HG02885 (cell line): Measurements from ENCODE around the gene TGM5.
"Not testable (repeated sequence)": the region's sequence is repeated elsewhere in the genome, so short reads cannot be mapped to it uniquely, and the experiment has no call there.

Experiments used
- ATAC-seq: cut with Tn5 transposase; IDR thresholded peaks from one replicate; pipeline ENCODE4 v1.9.1; 2021; ENCODE audit warnings: mild to moderate bottlenecking; ENCODE audit not compliant: unreplicated experiment, poor library complexity

TGM5 gene

DNA sequence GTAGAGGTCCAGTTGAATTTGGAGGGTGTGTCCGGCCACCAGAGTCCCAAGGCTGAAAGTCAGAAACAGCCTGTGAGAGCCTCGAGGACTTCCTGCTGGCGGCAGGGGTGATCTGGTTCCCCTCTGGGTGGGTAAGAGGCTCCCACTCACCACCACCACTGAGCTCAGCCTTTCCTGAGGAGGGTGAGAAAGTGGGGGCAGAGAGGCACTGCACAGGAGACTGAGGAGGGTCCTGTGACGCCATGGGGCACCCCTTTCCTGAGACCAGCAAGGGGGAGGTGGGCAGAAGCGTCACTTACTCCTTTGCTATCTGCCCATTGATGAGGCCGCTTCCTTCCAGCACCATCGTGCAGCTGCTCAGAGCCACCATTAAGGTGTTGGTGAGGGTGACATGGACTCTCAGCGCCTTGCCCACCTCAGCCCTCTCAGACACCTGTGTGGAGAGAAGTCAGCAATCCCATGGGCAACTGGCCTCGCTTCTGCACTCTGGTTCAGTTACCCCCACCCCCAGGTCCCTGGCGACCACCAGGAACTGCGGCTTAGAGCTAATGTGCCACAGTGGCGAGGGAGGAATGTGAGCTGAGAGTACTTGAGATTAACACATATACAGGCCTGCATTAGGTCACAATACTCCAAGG is 10.0 kb upstream of the TGM5 start:
- no peak for ATAC-seq

DNA sequence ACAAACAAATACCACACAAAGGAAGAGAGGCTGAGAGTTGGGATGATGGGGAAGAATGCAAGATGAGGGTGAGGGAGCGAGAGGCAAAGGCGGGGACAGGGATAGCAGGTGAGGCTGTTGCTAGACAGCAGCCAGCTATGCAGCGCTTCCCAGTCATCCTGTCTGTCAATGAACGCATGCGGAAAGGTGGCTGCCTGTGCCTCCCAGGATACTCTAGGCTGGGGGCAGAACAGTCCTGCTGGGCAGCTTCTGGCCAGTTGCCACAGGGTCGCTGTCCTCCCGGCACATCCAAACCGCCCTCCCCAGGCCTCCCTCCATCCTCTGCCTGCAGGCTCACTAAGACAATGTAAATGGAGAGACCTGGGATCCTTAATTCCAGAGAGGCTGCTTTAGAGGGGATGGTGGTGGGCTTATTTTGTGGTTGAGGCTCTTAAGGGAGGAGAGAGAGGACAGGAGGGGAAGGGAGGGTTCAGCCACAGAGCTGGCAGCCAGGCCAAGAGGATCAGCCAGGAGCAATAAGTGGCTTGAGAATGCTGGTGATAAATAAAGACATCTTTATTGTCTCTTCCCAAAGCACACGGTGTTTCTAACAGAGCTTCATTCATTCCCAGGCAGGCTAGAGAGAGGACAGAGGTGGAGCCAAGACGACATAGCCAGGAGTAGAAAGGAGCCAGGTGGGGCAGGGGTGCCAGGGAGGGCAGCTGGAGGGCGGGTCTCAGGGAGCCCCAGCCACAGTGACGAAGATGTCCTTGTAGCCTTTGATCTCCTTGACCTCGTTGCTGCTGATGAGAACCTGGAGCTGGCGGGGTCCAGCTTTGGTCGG is 9.2 kb upstream of the TGM5 start:
- no peak for ATAC-seq

DNA sequence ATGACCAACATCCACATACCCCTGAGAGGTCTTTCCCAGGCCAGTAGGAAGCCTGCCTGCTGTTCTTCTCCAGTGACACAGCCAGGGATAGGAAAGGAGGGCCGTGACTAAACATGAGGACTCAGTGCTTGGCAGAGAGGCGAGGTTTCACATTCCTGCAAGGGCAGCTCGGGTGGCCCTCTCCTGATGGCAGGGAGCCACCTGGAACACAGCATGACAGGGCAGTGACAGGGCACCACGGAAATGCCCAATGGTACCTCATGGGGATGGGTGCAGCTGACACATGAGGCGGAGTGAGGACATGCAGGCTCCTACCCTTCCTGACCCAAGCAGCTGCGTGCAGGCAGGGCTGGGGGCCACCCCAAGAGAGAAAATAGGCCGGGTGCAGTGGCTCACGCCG is 7.4 kb upstream of the TGM5 start:
- ATAC-seq: no peak

DNA sequence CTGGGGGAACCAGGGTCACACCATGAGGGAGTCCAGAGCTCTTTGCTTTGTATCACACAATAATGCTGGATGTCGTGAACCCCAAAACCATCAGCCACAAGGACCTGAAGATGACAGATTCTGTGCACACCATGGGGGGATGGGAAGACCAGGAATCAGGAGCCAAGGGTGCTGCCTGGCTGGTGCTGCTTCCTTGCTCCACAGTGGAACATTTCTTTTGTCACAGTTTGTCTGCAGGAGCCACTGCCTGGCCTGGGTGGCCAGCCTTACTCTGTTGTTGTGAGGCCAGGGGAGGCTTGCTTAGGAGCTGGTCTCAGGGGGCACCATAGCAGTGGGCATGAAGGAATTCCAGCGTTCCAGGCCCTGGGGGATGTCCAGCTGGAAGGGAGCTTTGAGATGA is 6.5 kb upstream of the TGM5 start:
- no peak for ATAC-seq

DNA sequence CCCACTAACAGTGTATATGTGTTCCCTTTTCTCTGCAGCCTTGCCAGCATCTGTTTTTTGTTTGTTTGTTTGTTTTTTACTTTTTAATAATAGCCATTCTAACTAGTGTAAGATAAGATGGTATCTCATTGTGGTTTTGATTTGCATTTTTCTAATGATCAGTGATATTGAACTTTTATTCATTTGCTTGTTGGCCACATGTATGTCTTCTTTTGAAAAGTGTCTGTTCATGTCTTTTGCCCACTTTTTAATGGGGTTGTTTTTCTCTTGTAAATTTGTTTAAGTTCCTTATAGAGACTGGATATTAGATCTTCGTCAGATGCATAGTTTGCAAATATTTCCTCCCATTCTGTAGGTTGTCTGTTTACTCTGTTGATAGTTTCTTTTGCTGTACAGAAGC is 5.2 kb upstream of the TGM5 start:
- ATAC-seq: not testable (repeated sequence)

DNA sequence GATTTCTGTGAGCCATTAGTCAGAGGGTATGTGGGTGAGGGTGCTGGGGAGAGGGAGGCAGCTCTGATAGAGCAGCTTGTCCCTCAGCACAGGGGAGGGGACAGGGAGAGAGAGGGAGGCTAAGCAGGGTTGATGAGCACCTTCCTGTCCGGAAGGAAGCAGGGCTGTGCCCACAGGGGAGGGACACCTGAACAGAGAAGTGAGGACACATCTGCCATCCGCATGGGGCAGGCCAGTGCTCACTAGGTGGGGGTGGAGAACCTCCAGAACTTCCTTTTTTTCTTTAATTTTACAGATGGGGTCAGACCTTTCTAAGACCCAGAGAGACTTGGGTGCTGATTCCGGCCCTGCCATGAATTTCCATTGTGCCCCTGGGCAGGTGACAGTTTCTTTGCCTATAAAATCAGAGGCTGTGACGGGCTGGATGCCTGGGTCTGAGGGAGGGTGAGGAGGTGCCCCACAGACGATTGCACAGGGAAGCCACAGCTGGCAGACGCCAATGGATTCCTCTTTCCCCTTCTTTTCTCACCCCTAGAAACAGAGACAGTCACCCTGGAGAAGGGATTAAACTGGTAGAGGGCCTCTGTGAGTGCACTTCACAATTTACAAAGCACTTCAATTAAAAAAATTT is 4.1 kb upstream of the TGM5 start:
- no peak for ATAC-seq

DNA sequence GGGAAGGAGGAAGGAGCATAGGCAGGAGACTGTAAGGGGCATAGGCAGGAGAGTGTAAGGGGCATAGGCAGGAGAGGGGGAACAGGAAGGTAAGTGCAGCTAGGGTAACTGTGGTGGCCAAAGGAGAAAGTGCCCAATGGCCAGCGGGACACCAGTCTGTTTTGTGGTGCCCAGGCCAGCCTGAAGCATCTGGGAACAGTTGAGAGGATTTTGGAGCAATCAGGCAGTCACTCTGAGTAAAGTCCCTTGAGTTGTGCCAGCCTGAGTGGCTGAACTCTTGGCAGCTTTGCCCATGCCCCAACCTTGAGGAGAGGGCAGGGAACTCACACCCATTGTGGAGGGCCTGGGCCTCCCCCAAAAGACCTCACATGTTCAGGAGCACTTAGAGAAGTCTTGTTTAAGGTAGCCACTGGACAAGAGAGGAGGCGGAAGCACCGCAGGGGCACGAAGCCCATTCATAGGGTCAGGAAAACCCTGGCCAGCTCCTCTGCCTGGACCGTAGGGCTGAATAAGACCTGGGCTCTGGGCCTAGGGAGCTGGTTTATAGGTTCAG is 3.5 kb upstream of the TGM5 start:
- no peak for ATAC-seq

DNA sequence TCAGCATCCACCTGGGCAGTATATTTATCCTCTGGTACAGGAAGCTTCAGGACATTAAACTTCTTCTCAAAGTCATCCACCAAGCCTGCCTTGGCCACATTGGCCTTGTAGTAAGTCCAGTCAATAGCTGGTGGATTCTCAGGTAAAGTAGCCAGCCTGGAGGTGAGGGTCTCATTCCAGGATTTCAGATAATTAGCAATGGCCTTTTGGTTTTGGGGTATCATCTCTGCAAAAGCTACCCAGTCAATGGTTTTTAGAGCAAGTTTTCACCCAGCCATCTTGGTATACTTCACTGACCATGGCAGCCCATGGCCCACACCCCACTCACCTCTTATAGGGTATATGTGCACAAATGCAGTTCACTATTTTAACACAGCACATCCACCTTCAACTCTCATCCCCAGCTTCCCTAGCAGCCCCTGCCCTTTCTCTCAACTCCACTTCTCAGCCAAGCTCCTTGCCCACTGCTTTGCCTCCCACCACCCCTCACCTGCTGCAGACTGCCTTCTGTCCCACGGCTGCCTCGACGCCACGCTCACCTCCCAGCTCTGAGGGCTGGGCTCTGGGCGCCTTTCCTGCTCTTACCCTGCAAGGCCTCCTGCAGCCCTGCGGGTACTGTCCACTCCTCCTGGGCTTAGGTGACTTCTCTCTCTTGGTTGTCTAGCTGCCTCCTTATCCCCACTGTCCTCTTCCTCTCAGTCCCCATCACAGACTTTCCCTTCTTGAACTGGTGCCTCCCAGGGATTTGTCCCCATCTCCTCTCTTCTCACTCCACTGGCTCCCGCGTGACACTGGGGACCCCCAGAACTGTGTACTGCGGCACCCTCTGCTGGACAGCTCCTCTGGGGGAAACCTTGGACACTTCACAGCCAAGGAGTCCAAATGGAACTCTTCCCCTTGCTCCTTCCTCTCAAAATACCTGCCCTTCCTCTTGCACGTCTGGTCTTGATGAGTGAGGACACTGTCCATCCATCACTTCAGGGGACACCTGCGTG is 1.7 kb upstream of the TGM5 start:
- ATAC-seq: no peak

DNA sequence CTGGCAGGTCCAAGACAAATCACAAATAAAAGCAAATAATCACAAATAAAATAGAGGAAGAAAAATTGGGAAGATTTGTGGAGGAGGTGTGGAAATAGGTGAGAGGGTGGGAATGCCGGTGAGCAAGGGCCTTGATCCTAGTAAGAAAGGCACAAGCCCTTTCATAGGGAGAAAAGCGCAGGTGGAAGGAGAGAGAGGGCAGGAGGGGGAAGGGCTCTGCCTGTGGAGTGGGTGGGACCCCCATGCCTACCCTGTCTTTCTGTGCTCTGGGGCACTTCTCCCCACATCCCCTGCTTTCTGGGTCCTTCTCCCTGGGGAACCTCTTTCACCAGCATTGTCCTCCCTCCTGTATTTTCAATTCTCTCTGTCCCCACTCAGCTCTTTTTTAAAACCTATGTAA is 711 bp upstream of the TGM5 start:
- ATAC-seq: no peak

DNA sequence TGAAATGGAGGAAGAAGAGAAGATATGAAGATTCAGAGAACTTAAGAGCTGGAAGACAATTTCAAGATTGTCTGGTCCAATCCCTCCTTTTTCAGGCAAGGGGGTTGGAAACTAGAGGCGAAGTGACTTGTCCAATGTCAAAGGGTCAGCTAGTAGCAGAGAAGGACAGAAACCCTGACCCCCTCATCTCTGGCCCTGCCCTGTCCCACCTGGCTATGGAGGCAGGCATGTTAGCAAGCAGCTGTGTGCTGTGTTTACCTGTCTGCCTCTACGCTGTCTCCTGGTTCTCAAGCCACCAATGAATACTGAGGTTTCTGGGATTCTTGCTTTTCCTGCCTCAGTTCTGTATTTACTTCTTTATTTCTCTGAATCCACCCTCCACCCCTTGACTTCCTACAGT is 342 bp downstream of the TGM5 start:
- no peak for ATAC-seq

DNA sequence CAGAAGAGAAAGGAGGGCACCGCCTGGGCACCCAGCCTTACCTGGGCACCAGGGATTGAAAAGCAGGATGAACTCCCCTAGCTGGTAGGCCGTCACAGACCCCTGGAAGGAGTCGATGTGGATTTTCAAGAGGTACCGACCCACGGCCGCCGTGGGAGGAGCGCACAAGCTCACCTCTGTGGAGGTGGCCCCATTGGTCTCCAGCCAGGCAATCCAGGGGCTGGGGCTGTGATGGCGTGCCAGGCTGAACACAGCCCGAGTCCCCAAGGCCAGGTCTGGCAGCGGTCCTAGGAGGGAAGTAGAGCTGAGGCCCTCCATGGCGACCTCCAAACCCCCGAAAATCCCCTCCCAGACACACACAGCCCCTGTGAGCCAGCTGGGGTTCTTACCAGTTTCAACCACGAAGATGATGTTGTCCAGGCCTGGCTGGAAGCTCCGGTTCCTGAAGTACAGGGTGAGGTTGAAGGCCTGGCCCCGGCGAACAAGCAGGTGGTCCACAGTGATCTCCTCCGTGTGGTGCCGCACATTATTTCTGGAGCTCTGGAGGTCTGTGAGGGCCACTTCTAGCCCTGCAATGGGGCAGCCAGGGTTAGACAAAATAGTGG is 6.6 kb downstream of the TGM5 start:
- ATAC-seq: no peak

DNA sequence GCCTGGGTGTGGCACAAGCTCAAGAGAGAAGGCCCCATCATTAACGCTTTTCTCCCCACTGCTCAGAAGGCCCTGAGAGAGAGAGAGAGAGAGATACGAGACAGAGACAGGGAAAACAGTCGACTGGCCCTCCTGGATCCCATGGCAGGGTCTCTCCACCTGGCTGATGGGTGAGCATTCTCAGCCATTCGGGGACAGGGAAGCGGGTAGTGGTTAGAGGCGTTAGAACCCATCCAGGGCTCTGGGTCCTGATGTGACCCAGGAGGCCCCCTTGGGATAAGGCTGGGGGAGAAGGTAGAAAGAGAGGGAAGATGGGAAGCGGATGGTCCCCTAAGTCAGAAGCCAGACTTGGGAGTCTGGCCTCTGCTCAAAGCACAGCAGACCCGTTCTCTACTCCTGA is 7.9 kb downstream of the TGM5 start:
- no peak for ATAC-seq

DNA sequence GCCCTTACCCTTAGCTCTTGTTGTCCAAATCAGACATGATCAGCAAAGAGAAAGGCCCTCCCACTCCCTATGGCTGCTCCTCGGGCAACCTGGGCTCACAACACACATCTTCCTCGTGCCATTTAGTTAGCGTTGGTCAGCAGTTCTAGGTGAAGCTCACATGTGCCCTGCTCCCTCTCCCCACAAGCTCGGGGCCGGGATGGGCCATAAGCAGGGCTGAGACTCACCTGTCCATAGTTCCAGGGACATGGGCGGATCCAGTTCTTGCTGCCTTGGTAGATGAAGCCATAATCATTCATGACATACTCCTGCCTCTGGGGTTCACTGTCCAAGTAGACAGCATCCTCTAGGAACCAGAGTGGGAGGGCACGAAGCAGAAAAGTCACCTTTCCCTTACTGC is 10.4 kb downstream of the TGM5 start:
- no peak for ATAC-seq

DNA sequence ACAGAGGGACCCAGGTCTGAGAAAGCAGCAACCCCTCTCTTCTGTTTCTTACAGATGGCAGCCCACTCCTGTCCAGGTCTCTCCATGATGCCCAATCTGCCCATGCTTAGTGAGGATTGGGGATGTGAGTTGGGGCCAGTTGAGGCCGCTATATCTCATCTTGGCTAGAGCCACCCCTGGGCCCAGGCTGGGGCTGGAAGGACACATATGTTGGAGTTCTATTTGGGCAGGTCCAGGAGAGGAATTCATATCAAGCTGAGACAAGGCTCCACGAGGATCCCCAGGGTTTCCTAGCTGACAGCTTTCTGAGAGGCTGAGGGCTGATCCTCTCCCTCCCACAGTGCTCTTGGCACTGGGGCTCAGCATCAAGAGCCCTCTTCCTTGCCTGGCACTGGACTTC is 11.4 kb downstream of the TGM5 start:
- no peak for ATAC-seq

DNA sequence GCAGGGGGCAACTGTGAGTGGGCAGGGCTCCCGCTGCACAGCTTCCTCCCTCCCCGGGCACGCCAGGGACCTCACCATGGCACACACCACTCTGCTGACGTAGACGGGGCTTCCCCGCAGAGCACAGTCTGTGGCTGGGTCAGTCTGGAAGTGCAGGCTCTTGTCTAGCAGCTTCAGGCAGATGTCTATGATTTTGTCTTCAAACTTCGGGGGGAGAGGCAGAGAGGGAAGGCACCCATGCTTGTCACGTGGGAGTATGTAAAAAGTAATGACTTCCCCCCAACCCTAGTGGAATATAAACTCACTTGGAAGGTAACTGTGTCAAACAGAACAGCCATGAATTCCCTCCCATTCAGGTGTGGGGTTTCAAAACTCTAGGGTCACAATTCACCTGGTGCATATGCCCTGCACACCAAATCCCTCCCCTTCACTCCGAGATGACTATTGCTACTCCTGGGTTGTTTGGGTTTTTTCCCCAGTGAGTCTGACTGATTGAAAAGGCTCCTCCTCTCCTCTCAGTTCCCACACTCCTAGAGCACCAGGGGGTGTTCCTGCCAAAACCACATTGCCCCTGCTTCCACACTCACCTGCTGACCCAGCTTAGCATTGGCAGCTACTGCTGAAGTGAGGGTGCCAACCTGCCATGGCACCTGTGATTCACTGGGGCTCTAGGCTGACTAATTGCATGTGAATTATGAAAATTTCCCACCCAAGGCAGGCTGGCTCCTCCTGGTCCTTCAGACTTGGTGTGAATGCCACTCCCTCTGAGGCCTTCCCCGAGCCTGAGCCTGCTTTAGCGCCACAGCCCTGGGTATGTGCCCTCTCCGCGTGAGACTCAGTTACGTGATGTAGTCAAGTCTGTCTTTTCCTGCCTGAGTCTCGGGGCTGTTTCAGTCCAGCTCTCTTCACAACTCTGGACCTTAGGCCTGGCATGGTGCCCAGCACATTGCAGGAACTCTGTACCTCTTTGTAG is 13.0 kb downstream of the TGM5 start:
- ATAC-seq: peak; percentile 63

DNA sequence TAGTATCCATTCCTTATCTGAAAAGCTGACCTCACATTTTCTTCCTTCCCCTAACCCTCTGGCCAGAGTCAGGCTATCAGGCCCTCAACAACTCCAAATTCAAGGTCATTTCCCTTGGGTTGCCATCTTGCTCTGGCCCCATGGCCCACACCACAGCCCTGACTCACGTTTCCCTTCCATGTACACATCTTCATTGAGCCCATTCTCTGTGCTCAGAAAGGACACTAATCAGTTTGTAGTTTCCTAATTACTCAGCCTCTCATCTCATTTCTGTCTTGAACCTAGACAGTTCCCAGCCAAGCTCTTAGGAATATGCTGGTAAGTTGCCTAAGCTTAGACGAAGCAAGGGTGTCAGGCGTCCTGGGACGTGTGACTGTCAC is 14.9 kb downstream of the TGM5 start:
- no peak for ATAC-seq

DNA sequence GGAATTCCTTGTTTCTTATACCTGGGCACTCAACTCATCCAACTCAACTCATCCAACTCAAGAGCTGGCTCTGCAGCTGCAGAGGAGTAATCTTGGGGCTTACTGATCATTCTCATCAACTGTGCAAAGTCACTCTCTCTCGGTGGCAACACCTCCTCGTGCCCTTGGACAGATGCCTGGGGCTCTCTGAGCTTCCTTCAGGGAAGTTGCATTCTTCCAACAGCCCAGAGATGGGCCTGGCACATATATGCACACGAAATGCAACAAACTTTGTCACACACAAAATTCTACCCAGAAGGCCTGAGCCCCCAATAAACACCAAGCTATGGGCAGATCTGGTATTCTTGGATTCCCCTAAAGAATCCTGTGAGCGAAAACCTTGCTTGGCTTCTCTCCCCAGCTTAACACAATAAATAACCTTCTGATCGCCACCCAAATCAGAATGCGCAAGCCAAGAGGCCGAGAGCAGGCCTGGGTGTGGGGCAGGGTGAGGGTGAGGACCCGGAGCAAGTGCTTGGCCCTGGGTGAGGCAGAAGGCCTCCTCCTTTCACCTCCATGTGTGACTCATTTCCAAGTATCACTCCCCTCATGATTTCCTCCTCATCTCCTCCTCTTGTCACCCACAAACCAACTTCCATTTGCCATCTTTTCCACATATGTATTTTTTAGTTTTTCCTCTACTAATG is 15.4 kb downstream of the TGM5 start:
- ATAC-seq: no peak

DNA sequence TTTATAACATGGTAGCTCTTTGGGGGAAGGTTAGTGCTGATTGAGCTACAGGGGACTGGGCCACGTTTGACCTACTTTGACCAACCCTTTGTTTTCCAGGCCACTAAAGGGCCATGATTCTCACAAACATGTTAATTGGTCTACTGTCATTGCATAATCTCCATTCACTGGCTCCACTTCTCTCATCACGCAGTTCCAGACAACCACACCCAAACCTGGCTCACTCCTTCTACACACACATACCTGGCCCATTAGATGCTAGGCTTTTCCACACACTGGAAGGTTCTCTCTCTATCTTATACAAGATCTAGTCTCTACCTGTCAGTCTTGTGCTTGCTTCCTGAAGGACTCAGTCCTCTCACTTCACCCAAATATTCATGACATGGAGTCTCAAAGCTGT is 15.9 kb downstream of the TGM5 start:
- ATAC-seq: no peak
